Activated CD4-positive, alpha-beta T cell treated with anti-CD3 and anti-CD28 coated beads, Interleukin-2, Interleukin-6, amounts not matched to agents 100 ng/mL and 50 ng/mL, durations not matched to agents 16 hours and 8 hours (primary cell): ENCODE data around the gene CLRN1.

ENCODE experiments used
- DNase-seq: peaks from one replicate; pipeline ENCODE4 v3.0.0-alpha.2; 2020

Gene CLRN1

GRCh38 chr3:150975086-150975991 lies 2.8 kb upstream of the CLRN1 start:
- no peak for DNase-seq

GRCh38 chr3:150970665-150971324 lies 1.7 kb downstream of the CLRN1 start:
- DNase-seq: no peak

- DNase-seq: no peak
Measured at GRCh38 chr3:150968341-150969035, 4.0 kb downstream of the CLRN1 start.

- no peak for DNase-seq
Measured at GRCh38 chr3:150965436-150965835, 7.1 kb downstream of the CLRN1 start.

- no peak for DNase-seq
Measured at GRCh38 chr3:150961949-150962348, 10.6 kb downstream of the CLRN1 start.

GRCh38 chr3:150960708-150961684 lies 11.5 kb downstream of the CLRN1 start:
- DNase-seq: no peak

- DNase-seq: no peak
Measured at GRCh38 chr3:150958683-150959082, 13.8 kb downstream of the CLRN1 start.

GRCh38 chr3:150956376-150956775 lies 16.2 kb downstream of the CLRN1 start:
- DNase-seq: peak; percentile 40

- DNase-seq: no peak
Measured at GRCh38 chr3:150951923-150952322, 20.6 kb downstream of the CLRN1 start.

GRCh38 chr3:150945226-150946032 lies 27.1 kb downstream of the CLRN1 start:
- DNase-seq: no peak

- no peak for DNase-seq
Measured at GRCh38 chr3:150942221-150942620, 30.3 kb downstream of the CLRN1 start.

- DNase-seq: no peak
Measured at GRCh38 chr3:150936693-150937092, 35.8 kb downstream of the CLRN1 start.

GRCh38 chr3:150933473-150933995 lies 39.0 kb downstream of the CLRN1 start:
- no peak for DNase-seq

GRCh38 chr3:150931745-150932144 lies 40.8 kb downstream of the CLRN1 start:
- no peak for DNase-seq

GRCh38 chr3:150930839-150931238 lies 41.7 kb downstream of the CLRN1 start:
- no peak for DNase-seq

- no peak for DNase-seq
Measured at GRCh38 chr3:150928234-150928633, 44.3 kb downstream of the CLRN1 start.

- DNase-seq: no peak
Measured at GRCh38 chr3:150926328-150926727, 46.2 kb downstream of the CLRN1 start.

GRCh38 chr3:150925751-150926201 lies 46.8 kb downstream of the CLRN1 start:
- DNase-seq: peak; percentile 72

GRCh38 chr3:150922611-150923010 lies 49.9 kb downstream of the CLRN1 start:
- DNase-seq: no peak

GRCh38 chr3:150921209-150921608 lies 51.3 kb downstream of the CLRN1 start:
- DNase-seq: no peak

GRCh38 chr3:150920236-150920635 lies 52.3 kb downstream of the CLRN1 start:
- no peak for DNase-seq
